GM23338 (cell line): Measurements from ENCODE around the gene ENOX1.

ENCODE experiments used
- CTCF ChIP-seq, 2 experiments: fragments of 200-600 bp in 1 of 2; sonication (generic) in 1 of 2; conservative IDR thresholded peaks; 2 replicates each; pipeline versions ENCODE4 v1.5.1 to v1.6.1; 2016 to 2017; ENCODE audit warnings: antibody characterized with exemption in 2 of 2, low read depth in 2 of 2, mild to moderate bottlenecking in 2 of 2, moderate library complexity in 1 of 2
- POLR2AphosphoS5 ChIP-seq: IDR thresholded peaks from 2 replicates; pipeline ENCODE4 v1.6.1; 2016; ENCODE audit warnings: antibody characterized with exemption, low read depth
- REST ChIP-seq: IDR thresholded peaks from one replicate; pipeline ENCODE4 v1.6.1; 2018; ENCODE audit warnings: antibody characterized with exemption; ENCODE audit not compliant: unreplicated experiment

- no peak for TF ChIP-seq CTCF (conservative IDR thresholded peaks at IDR 0.05; ENCODE audit: low read depth in 2 of 2)
- TF ChIP-seq REST, result no peak
- no peak for TF ChIP-seq POLR2AphosphoS5
Measured at GRCh38 chr13:43304449-43304848, 482.3 kb downstream of the ENOX1 start.
